ENCODE results near the gene WFDC5.
"Not testable (repeated sequence)": the region's sequence is repeated elsewhere in the genome, so short reads cannot be mapped to it uniquely, and the experiment has no call there.

WFDC5 gene

DNA sequence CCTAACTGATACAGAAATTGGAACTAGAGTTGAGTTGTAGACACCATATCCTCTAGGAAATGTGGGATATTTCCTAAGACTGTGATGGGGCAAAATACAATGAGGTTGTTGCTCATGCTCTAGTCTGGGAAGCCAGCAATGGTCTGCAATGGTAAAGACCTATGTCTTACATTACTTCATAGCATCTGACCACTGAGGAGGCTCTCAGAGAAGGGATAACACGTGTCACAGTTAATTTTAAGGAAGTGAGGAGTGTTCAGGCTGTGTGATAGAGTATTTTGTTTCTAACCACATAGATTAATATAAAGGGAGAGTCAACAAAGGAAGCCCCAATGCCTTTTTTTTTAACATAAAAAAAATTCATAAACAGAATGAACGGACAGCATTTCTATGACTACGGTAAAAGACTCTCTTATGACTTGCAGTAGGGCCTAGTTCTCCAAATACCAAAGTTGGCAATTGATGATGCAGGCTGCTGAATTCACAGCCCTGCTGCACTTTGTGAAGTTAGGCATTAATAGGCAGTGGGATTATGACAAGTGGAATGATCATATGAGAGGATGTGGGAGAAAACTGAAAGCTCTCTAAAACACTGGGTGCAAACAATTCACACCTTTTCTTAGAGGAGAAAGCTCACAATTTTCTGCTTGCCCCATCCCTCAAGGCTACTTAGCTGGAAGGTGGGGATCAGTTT is 27.7 kb downstream of the WFDC5 start:
- no peak for DNase-seq

DNA sequence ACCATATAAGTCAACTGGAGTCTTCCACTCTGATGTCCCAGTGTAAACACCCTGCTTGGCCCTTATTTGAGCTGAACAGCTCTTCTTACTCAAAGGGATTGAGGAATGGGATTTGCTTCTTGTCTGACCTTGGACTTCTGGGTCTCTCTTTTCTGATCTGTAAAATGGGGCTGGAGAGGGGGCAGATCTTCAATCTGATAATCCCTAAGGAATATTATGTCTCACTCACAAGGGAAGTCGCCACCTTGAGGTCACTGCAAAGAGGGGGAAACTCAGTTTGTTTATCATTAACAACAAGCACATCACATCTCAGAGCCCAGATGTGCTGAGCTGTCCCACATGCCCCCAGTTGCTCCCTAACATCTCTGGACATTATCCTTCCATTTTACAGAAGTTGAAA is 29.1 kb downstream of the WFDC5 start:
- DNase-seq = no peak

DNA sequence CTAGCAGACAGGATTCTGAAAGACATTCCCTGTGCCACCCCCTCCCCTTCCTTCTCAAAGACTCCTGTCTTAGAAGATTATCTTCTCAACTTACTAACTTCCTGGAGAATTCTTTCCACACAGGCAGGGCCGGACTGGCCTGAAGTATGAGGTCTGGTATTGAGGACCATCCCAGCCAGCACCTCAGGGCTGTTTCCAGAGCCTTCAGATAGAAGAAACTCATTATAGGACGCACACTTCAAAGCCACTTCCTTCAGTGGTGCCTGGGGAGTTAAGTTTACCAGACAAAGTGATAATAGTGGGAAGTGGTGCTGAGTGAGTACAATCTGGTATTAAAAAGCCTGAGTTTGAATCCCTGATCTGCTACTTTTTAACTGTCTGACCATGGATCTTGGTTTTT is 29.7 kb downstream of the WFDC5 start:
- no peak for DNase-seq

DNA sequence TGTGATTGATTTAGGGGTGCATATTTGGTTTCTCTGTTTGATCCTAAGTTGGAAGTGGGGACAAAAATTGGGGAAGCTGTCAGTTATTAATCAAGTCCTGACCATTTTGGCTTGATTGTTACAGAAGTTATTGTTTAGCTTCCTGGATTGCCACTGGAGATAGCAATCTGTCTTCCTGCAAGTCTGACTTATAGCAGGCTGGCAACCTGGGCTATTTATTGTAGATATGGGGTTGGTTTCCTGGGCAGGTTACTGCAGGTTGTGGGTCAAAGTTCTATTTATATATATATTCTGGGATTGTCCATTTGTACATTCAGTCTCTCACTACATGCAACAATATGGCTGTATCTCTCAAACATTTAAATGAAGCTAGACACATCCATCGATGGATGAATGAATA is 31.8 kb downstream of the WFDC5 start:
- no peak for DNase-seq

DNA sequence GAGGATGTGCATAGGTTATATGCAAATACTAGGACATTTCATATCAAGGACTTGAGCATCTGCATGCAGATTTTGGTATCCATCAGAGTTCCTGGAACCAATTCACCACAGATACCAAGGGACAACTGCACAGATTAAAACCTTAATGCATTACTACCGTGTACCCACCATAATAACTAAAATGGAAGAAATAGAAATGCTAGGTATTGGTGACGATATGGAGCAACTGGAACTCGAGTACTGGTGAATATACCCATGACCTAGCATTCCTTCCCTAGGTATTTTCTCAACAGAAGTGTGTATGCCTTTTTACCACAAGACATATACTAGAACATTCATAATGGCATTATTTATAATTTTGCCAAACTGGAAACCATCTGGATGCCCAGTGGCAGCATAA is 32.5 kb downstream of the WFDC5 start:
- no peak for DNase-seq

DNA sequence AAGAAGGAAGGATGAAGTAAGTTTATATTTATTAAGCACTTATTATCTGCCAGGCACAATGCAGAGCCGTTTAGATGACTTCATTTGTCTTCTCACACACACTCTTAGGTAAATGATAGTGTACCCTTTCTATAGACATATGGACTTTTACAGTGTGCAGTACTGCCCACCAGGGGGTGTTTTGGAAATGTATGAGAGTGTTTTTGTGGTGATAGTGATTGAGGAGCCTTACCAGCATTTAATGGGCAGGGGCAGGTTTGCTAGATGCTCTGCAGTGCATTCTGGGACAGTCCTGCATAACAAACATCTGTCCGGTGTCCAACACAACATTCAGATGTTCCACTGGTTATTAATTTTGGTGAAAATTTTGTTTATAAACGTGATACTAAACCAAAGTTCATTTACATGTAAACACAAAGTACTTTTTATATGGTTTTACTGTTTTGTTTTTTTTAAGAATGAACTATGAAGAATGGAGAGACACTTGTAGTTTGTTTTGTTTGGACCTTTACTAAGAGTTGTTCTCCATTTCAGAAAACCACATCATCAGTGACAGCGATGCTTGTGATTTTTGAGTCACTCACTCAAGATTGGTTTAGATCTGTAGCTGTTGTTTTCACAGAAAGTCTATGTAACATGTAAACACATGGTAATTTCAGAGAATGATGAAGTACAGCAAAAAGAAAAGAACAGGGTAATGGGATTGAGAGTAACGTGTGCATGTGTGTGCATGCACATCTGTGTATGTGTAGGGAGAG is 33.9 kb downstream of the WFDC5 start:
- DNase-seq = no peak

DNA sequence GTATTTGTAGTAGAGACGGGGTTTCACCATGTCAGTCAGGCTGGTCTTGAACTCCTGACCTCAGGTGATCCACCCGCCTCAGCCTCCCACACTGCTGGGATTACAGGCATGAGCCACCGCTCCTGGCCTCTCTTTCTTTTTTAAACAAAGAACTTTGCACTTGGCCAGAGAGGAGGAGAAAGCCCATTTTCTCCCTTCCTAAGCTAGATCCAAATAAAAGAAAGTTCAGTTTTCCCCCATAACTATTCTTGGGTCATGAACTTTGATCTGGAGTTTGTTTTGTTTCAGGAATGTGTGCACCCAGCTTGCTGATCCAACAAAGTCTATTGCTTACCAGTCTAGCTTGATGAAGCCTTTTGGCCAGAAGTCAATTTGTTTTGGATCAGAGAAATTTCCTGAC is 37.4 kb downstream of the WFDC5 start:
- no peak for DNase-seq

DNA sequence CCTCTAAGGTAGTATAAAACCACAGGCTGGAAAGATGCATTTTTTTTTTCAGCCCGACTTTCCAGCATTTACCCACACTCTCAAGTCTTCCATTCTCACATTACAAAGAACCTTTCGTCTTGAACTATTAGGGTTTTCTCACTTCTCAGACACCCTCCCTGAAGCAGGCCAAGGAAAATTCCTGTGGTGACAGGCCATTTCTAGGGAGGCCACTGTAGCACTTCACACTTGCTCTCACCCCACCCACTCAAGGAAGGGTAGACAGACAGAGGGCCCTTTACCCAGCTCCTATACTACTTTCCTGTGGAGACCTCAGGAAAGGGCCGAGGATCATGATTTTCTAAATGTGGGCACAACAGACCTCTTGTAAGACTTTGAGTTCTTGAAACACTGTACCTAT is 41.8 kb downstream of the WFDC5 start:
- DNase-seq = no peak

DNA sequence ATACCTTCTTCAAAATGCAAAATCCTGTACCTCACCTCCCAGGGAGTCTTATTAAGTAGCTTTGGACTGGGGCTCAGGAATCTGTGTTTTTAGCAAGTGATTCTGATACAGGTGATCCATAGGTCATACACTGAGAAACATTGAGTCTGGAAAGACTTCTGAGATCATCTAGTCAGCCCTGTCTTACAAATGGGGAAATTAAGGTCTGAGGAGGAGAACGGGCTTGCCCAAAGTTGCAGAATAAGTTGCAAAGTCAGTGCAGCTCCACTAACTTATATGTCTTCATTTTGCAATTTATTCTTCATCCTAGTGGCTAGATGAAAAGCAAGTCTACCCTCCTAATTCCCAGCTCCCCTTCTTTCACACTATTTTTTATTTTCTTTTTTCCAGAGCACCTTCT is 42.9 kb downstream of the WFDC5 start:
- no peak for DNase-seq

DNA sequence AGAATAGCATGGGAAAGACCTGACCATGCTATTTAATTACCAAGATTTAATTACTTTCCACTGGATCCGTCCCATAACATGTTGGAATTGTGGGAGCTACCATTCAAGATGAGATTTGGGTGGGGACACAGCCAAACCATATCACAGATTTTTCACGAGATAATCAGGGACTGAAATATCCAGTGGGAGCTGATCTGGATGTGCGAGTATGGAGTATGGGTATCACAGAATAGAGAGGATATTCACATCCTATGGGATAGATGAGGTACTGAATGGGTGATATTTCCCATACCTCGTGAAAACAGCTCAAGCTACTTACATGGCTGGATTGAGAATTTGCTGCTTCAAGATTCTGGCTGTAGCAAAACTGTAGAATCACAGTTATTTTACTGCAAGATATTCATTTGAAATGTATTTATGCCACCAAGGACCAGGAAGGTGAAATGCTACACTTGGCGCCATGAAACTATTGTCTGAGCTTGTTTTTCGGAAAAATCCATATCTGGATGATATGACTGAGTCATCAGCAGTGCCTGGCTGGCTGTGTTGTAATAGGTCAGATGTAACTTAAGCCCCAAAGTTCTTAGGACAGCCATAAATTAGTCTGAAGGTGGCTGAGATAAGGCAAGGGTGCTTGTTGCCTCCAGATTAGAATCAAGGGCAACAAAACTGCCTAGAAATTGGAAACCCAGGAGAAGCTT is 43.9 kb downstream of the WFDC5 start:
- peak; percentile 21 for DNase-seq

DNA sequence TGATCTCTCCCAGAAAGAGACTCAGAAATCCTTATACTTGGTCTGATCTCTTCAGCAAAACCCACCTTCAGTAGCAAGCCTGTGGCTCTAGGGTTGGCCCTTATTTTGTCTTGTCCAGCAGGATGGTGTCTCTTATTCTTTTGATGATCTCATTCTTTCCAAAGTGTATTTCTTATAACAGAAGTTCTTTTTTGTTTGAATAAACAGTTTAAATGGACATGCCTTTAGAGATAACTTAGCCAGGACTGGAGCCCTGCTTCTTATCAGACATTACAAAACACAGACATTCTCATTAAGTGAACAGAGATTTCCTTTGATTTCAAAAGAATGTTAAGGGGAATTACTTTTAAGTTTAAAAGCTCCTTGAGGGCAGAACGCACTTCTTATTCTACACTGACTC is 45.7 kb downstream of the WFDC5 start:
- no peak for DNase-seq

DNA sequence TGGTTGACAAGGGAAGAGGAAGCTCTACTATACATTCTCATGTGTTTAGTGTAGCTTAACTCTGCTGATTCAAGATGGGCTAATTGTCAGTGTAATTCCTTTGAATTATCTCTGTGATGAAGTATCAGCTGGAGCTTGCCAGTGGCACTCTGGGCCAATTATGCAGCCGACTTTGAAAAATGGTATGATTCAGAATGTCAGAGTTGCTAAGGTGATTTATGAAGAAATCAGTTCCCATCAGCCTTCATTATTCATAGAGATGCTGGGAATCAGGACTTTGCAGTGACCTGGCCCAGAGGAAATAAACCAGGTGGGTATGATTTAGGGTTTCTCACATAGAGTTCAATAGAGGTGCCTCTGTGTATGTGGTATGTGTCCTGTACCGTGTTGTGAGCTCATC is 47.4 kb downstream of the WFDC5 start:
- DNase-seq = no peak

DNA sequence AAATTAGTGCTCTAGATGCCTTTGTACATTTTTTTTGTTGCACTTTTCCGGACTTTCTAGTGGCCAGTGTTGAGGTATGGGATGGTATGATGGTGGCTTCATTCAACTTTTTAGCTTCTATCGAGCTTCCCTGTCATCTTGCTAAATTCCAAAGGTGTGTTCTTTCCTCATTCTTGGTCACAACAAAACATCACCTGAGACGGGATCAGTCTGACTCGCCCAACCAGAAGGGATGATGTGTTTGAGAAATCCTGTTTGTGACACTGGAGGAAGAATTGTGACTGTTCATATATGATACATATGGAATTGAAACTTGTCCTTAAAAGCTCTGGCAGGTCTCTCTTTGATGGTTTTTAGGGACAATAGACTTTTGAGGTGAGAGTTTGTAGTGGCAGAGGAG is 47.9 kb downstream of the WFDC5 start:
- DNase-seq = no peak

DNA sequence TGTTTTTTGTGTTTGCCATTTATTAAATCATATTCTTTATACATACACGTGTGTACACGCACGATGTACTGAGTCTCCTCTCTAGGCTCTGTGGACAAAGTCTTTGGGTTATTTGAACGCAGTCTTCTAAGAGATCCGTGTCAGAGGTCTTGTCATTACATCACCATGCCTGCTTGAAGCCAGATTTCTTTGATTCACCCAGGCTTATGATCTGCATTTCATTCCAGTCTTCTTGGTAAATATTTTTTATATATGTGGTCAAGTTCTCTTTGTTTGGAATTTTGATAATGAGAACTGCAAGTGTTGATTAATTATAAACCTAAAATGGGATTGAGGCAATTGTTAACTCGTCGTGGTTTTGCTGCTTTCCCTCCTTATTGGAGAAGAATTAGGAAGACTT is 48.6 kb downstream of the WFDC5 start:
- DNase-seq = no peak

DNA sequence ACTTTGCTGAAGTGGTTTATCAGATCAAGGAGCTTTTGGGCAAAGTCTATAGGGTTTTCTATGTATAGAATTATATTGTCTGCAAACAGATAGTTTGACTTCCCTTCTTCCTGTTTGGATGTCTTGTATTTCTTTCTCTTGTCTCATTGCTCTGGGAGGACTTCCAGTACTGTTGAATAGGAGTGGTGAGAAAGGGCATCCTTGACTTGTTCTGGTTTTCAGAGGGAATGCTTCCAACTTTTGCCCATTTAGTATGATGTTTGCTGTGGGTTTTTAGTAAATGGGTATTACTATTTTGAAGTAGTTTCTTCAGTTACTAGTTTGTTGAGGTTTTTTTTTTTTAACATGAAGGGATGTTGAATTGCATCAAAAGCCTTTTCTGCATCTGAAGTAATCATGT is 50.2 kb downstream of the WFDC5 start:
- DNase-seq = no peak

DNA sequence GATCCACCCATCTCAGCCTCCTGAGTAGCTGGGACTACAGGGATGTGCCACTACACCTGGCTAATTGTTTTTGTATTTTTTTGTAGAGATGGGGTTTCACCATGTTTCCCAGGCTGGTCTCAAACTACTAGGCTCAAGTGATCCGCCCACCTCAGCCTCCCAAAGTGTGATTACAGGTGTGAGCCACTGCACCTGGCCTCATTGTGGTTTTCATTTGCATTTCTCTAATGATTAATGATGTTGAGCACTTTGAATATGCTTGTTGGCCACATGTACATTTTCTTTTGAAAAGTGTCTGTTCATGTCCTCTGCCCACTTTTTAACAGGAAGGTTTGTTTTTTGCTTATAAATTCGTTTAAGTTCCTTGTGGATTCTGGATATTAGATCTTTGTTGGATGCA is 51.9 kb downstream of the WFDC5 start:
- DNase-seq = not testable (repeated sequence)

DNA sequence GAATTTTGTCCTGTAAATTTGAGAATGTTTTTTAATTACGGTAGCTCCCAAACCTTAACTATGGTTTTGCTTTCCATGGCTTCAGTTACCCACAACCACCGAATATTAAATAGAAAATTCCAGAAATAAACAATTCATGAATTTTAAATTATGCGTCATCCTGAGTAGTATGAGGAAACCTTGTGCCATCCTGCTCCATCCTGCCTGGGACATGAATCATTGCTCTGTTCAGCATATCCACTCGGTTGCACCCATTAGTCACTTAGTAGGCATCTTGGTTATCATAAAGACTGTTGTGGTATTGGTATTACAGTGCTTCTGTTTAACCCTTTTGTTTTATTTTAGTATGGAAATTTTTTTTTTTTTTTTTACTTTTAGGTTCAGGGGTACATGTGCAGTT is 53.7 kb downstream of the WFDC5 start:
- DNase-seq = no peak

DNA sequence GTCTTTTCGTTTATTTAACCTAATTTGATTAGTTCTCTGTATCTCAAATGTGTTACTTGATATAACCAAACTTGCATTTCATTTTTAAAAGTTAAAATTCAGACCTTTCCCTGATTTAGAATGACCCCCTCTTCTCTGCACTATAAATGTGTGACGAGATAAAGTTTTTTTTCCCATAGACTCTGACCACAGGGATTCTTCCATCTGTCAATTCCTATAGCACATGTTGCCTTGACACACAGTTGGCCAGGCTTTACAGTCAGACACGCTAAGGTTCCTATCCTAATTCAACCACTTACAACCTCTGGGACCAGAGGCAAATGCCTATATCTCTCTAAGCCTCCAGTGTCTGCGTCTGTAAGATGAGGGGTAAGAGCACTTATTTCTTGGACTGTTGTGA is 54.7 kb downstream of the WFDC5 start:
- DNase-seq = no peak

Measured in GF-D8 (cell line).